ENCODE measurements around the gene TENM3.

TENM3 gene

GRCh38 chr4:182350041-182350440 is 106.8 kb downstream of the TENM3 start:
- H3K4me1 ChIP-seq (ENCODE audit: insufficient read depth, low read length, severe bottlenecking), result no peaks in the 10 kb centered on the region

DNA sequence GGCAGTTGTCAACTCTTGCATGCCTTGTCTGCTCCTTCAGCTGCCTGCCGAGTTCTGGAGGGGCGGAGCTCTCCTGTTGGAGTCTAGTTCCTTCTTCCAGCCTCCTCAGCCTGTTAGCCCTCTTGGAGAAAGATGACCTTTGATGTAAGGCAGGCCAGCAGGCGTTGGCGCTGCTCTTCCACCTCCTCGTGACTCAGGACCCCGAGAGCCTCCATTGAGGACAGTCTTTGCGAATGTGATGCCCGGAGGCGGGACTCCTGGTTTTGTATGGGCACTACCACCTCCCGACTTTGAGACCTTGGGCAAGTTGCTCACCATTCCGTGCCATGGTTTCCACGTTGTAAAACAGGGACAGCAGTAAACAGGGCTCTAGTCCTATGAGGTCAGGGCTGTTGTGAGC is 108.3 kb downstream of the TENM3 start:
- H3K9me2 ChIP-seq (ENCODE audit: low read depth, low read length), result no peaks in the 10 kb centered on the region
- no peaks in the 10 kb centered on the region for H3K36me3 ChIP-seq (ENCODE audit: insufficient read depth, low read length)
- H3K9ac ChIP-seq (ENCODE audit: low read length), result no peak overlapping the region
- no peaks in the 10 kb centered on the region for H3K27me3 ChIP-seq (ENCODE audit: insufficient read depth, low read length)
- no peak for TF ChIP-seq EZH2 (IDR thresholded peaks at IDR 0.05; ENCODE audit: borderline replicate concordance, low read length)
- TF ChIP-seq, protein P1, sequence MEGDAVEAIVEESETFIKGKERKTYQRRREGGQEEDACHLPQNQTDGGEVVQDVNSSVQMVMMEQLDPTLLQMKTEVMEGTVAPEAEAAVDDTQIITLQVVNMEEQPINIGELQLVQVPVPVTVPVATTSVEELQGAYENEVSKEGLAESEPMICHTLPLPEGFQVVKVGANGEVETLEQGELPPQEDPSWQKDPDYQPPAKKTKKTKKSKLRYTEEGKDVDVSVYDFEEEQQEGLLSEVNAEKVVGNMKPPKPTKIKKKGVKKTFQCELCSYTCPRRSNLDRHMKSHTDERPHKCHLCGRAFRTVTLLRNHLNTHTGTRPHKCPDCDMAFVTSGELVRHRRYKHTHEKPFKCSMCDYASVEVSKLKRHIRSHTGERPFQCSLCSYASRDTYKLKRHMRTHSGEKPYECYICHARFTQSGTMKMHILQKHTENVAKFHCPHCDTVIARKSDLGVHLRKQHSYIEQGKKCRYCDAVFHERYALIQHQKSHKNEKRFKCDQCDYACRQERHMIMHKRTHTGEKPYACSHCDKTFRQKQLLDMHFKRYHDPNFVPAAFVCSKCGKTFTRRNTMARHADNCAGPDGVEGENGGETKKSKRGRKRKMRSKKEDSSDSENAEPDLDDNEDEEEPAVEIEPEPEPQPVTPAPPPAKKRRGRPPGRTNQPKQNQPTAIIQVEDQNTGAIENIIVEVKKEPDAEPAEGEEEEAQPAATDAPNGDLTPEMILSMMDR (IDR thresholded peaks at IDR 0.05; ENCODE audit: low read length), result no peak
- no peaks in the 10 kb centered on the region for H4K20me1 ChIP-seq (ENCODE audit: insufficient read depth, low read length)
- no peaks in the 10 kb centered on the region for H3F3A ChIP-seq (ENCODE audit: insufficient read depth, low read length)
- H3K4me1 ChIP-seq (ENCODE audit: insufficient read depth, low read length, severe bottlenecking), result no peaks in the 10 kb centered on the region
- no peak overlapping the region for H3K4me2 ChIP-seq (ENCODE audit: low read length)
- H3K4me3 ChIP-seq (ENCODE audit: low read depth, low read length, poor library complexity, severe bottlenecking), result no peak overlapping the region
- H2AFZ ChIP-seq (ENCODE audit: low read length), result no peak overlapping the region
- H3K27ac ChIP-seq (ENCODE audit: low read depth, low read length, poor library complexity, severe bottlenecking), result no peak overlapping the region
- no peaks in the 10 kb centered on the region for H3K9me3 ChIP-seq (ENCODE audit: low read length)
- H3K79me2 ChIP-seq (ENCODE audit: insufficient read depth, low read length), result no peaks in the 10 kb centered on the region

More at GRCh38 chr4:182350041-182350440, 106.8 kb downstream of the TENM3 start:
- Histone ChIP-seq H3K27ac (ENCODE audit: low read depth, low read length, poor library complexity, severe bottlenecking) (no peak overlapping the region), H4K20me1 (ENCODE audit: insufficient read depth, low read length) (no peaks in the 10 kb centered on the region), H3K9ac (ENCODE audit: low read length) (no peak overlapping the region), H3K4me3 (ENCODE audit: low read depth, low read length, poor library complexity, severe bottlenecking) (no peak overlapping the region), H3K9me2 (ENCODE audit: low read depth, low read length) (no peaks in the 10 kb centered on the region), H3K36me3 (ENCODE audit: insufficient read depth, low read length) (no peaks in the 10 kb centered on the region), H3F3A (ENCODE audit: insufficient read depth, low read length) (no peaks in the 10 kb centered on the region), H2AFZ (ENCODE audit: low read length) (no peak overlapping the region), H3K27me3 (ENCODE audit: insufficient read depth, low read length) (no peaks in the 10 kb centered on the region), H3K79me2 (ENCODE audit: insufficient read depth, low read length) (no peaks in the 10 kb centered on the region), H3K9me3 (ENCODE audit: low read length) (no peaks in the 10 kb centered on the region), H3K4me2 (ENCODE audit: low read length) (no peak overlapping the region)
- TF ChIP-seq, protein P1 (IDR thresholded peaks at IDR 0.05; ENCODE audit: low read length), result no peak

- Histone ChIP-seq H3K9me2 (ENCODE audit: low read depth, low read length) (no peaks in the 10 kb centered on the region), H3K4me3 (ENCODE audit: low read depth, low read length, poor library complexity, severe bottlenecking) (no peak overlapping the region), H2AFZ (ENCODE audit: low read length) (no peak overlapping the region), H3K79me2 (ENCODE audit: insufficient read depth, low read length) (no peaks in the 10 kb centered on the region), H3K36me3 (ENCODE audit: insufficient read depth, low read length) (no peaks in the 10 kb centered on the region), H4K20me1 (ENCODE audit: insufficient read depth, low read length) (no peaks in the 10 kb centered on the region), H3K9me3 (ENCODE audit: low read length) (no peaks in the 10 kb centered on the region), H3F3A (ENCODE audit: insufficient read depth, low read length) (no peaks in the 10 kb centered on the region), H3K9ac (ENCODE audit: low read length) (no peak overlapping the region), H3K4me1 (ENCODE audit: insufficient read depth, low read length, severe bottlenecking) (no peaks in the 10 kb centered on the region), H3K27me3 (ENCODE audit: insufficient read depth, low read length) (no peaks in the 10 kb centered on the region), H3K27ac (ENCODE audit: low read depth, low read length, poor library complexity, severe bottlenecking) (no peak overlapping the region), H3K4me2 (ENCODE audit: low read length) (no peak overlapping the region)
- TF ChIP-seq, protein P1 (IDR thresholded peaks at IDR 0.05; ENCODE audit: low read length), result no peak
- TF ChIP-seq EZH2 (IDR thresholded peaks at IDR 0.05; ENCODE audit: borderline replicate concordance, low read length), result no peak
These were observed 110.9 kb downstream of the TENM3 start for GRCh38 chr4:182354106-182354505.
